HUES6 (cell line): ENCODE data around the gene TRMT2A.

Source experiments
- H3K27ac ChIP-seq: 2 replicates; pipeline ENCODE4 v1.7.0; 2013; ENCODE audit warnings: low read depth, mild to moderate bottlenecking, low read length, inconsistent platforms
- H3K27me3 ChIP-seq: 2 replicates; pipeline ENCODE4 v1.6.1; 2013; ENCODE audit warnings: low read length; ENCODE audit not compliant: control insufficient read depth, insufficient read depth
- H3K36me3 ChIP-seq: 2 replicates; pipeline ENCODE4 v1.6.1; 2013; ENCODE audit warnings: low read length; ENCODE audit not compliant: control insufficient read depth, insufficient read depth
- H3K4me1 ChIP-seq: 2 replicates; pipeline ENCODE4 v1.6.1; 2013; ENCODE audit warnings: low read length; ENCODE audit not compliant: control insufficient read depth, insufficient read depth
- H3K4me3 ChIP-seq: 2 replicates; pipeline ENCODE4 v1.5.1; 2013; ENCODE audit warnings: low read depth, low read length
- H3K9ac ChIP-seq: one replicate; pipeline ENCODE4 v1.6.1; 2013; ENCODE audit warnings: mild to moderate bottlenecking, low read length
- H3K9me3 ChIP-seq: 2 replicates; pipeline ENCODE4 v1.6.1; 2013; ENCODE audit warnings: low read depth, low read length; ENCODE audit not compliant: control insufficient read depth, insufficient read depth

Gene TRMT2A

DNA sequence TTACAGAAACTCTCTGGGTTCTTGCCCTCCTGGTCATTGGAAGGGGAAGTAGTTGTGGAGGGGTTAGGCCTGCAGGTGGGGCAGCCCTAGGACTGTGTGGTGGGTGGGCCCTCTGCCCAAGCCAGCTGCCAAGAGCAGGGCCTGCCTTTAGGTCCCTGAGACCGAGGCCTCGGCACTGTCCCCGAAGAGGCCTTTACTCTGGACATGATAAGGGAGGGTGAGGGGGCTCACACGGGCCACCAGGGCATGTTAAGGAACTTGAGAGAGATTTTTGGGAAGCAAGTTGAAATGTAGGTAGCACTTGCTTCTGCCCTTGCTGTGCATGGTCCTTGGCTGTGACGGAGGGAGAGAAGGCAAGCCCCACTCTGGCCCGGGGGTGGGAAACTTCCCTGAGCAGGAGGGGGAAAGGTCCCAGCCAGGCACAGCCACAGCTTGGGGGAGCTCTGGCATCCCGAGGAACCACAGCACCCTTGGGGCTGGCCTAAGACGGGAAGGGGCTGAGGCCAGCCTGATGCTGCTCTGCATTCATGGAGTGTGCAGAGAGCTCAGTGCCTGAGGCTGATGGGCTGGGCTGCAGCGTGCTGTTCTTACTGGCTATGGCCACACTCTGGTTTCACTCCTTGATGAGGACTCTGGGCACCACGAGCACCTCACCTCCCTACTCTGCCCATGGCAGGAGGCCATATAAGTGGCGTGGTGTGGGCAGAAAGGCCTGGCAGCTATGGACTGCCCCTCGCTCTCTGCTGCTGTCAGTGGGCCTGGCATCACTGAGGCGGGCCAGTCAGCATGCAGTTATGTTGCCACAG is 8.9 kb downstream of the TRMT2A start:
- no peaks in the 10 kb centered on the region for H3K4me1 ChIP-seq
- H3K9me3 ChIP-seq = no peaks in the 10 kb centered on the region
- H3K27ac ChIP-seq = no peak overlapping the region
- no peak overlapping the region for H3K4me3 ChIP-seq
- H3K9ac ChIP-seq = no peak overlapping the region
- H3K36me3 ChIP-seq = peaks cover 97% of the 10 kb centered on the region
- H3K27me3 ChIP-seq = no peaks in the 10 kb centered on the region

DNA sequence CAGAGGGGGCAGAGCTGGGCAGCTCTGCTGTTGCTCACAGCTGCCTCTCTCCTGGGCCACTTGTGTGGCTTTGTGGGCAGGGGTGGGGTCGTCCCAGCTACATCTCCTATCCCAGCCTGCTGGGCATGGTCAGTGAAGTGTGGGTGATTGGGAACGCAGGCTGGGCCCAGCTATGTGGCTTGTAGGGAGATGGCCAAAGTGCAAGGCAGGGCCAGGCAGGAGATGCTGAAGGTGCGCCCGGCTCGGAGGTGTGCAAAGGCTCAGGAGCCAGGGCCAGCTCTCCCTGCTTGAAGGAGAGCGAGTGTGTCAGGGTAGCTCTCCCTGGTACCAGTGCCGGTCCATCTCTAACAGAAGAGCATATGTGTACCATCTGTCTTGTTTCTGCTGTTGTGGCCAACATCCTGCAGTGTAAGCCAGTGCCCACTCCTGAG is 9.5 kb downstream of the TRMT2A start:
- H3K27me3 ChIP-seq = no peaks in the 10 kb centered on the region
- H3K4me3 ChIP-seq = no peak overlapping the region
- no peaks in the 10 kb centered on the region for H3K4me1 ChIP-seq
- H3K9me3 ChIP-seq = no peaks in the 10 kb centered on the region
- H3K36me3 ChIP-seq = peaks cover 97% of the 10 kb centered on the region
- H3K27ac ChIP-seq = no peak overlapping the region
- H3K9ac ChIP-seq = no peak overlapping the region

DNA sequence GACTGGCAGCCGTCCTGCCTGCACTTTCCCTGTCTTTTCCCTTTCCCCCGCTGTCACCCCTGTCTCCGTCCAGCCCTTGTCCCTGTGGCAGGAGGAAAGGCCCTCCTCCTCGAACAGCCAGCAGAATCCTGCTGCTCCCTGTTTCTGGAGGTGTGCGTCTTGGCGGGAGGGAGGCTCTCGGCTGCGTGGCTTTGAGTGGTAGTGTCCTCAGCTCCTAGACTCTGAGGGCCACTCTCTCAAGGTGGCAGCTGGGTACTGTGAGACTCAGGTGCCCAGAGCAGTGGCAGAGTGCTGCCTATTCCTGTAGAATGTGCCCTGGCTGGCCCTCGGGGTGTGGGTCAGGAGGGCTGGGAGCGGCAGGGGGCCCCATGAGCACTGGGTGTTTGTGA is 10.2 kb downstream of the TRMT2A start:
- Histone ChIP-seq H3K36me3 (peaks cover 97% of the 10 kb centered on the region), H3K27ac (no peak overlapping the region), H3K4me1 (no peaks in the 10 kb centered on the region), H3K9me3 (no peaks in the 10 kb centered on the region), H3K27me3 (no peaks in the 10 kb centered on the region), H3K4me3 (no peak overlapping the region), H3K9ac (no peak overlapping the region)

DNA sequence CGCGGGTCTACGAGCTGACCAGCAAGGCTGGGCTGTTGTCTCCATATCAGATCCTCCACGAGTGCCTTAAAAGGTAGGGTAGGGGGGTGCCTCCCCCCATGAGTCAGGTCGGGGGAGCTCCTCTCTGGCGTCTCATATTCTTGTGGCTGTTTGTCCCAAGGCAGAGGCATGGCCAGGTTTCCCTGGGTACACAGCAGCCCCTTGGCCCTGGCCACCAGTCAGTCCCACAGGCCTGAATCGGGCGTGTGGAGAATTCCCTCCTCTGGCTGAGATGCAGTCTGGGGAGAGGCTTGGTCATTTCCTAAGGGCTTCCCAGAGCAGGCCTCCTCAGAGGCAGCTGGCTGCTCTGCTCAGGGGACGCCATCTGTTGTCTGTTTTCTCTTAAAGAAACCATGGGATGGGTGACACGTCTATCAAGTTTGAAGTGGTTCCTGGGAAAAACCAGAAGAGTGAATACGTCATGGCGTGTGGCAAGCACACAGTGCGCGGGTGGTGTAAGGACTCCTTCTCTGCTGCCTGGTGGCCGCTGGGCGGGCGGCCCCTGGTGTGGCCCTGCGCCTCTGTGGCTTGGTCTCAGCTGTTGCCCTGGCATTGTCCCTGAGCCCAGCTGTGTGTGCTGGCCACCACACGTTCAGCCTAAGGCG is 10.7 kb downstream of the TRMT2A start:
- Histone ChIP-seq H3K4me1 (no peaks in the 10 kb centered on the region), H3K27me3 (no peaks in the 10 kb centered on the region), H3K9ac (no peak overlapping the region), H3K27ac (no peak overlapping the region), H3K9me3 (no peaks in the 10 kb centered on the region), H3K4me3 (no peak overlapping the region), H3K36me3 (peaks cover 97% of the 10 kb centered on the region)

DNA sequence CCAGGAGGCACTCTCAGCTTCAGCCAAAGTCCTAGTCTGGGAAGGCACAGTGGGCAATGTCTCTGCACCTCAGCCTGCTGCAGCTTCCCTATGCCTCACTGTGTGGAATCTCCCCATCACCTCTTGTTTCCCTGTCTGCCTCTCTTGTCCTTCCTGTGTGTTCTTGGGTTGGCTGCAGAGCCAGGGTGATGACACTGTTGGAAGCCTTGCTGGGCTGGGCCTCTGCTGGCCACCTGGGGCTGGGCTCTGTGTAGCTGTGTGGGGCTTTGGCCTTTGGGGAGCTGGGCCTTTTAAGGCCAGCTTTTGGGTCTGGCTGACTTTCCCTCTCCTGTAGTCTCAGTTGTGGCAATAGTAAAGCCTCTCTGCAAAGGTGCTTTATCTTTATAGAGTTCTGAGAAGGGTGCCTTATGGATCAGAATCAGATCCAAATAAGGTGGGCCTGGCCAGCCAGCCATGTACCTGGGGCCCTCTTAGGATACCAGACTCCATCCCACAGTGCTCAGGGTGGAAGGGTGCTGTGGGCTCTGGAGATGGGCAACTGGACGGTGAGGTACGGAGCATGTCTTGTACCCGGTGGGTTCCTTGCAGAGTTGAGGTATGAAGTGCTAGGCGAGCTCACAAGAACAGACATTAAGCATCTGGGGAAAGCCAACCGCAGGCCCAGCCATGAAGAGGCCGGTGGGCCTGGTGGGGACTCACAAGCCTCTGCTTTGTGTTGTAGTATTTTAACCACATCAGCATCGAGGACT is 11.4 kb downstream of the TRMT2A start:
- Histone ChIP-seq H3K27me3 (no peaks in the 10 kb centered on the region), H3K36me3 (peaks cover 96% of the 10 kb centered on the region), H3K27ac (no peak overlapping the region), H3K4me1 (0 out of 2 replicates have a peak, but pooled peaks cover under 1% of the 10 kb centered on the region), H3K9ac (no peak overlapping the region), H3K4me3 (no peak overlapping the region), H3K9me3 (no peaks in the 10 kb centered on the region)

DNA sequence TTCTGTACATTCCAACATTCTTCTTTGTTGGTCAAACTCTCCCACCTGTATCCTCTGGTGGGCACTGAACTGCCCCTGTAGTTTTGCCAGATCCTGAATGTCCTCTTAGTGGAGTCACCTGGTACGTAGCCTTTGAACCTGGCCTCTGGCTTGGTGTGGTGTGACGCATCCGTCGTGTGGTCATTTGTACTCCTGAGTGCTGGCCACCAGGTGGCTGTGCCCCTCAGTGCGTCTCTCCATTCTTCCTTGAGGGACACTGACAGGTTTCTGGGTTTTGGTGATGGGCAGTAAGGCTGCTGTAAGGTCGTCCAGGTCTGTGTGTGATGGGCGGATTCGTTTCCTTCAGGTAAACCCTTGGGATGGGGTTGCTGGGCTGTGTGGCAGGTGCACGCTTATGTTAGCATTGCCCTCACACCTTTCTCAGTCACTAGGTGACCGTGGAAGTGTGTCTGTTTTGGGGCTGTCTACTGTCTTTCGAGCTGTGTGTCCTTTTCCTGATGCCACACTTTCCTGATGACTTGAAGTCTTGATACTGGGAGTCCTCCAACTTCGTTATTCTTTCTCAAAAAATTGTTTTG is 14.7 kb downstream of the TRMT2A start:
- no peaks in the 10 kb centered on the region for H3K9me3 ChIP-seq
- H3K4me3 ChIP-seq = no peak overlapping the region
- H3K4me1 ChIP-seq = peaks cover 5% of the 10 kb centered on the region; the same call in 1 of the 2 replicates
- no peak overlapping the region for H3K27ac ChIP-seq
- H3K27me3 ChIP-seq = no peaks in the 10 kb centered on the region
- H3K36me3 ChIP-seq = peaks cover 94% of the 10 kb centered on the region
- H3K9ac ChIP-seq = no peak overlapping the region

DNA sequence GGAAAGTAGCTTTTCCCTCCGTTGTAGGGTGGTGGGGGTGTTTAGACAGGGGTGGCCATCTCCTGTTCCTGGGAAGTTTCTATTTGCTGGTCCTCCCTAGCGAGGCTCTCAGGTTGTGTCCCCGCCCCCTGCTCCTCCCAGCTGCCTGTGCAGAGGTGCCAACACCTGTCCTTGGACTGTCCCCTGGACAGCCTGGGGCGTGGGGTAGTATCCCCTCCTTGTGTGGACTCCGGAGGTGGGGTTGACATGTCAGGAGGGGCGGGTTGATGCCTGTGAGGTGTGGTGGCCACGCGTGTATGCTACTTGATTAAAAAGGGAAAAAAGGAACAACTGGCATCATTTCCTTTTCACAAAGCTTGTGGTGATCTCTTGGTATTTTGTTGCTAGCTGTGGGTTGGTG is 15.4 kb downstream of the TRMT2A start:
- Histone ChIP-seq H3K27me3 (no peaks in the 10 kb centered on the region), H3K4me3 (no peak overlapping the region), H3K36me3 (peaks cover 94% of the 10 kb centered on the region), H3K9me3 (no peaks in the 10 kb centered on the region), H3K9ac (no peak overlapping the region), H3K27ac (no peak overlapping the region), H3K4me1 (peaks cover 5% of the 10 kb centered on the region; the same call in 1 of the 2 replicates)

DNA sequence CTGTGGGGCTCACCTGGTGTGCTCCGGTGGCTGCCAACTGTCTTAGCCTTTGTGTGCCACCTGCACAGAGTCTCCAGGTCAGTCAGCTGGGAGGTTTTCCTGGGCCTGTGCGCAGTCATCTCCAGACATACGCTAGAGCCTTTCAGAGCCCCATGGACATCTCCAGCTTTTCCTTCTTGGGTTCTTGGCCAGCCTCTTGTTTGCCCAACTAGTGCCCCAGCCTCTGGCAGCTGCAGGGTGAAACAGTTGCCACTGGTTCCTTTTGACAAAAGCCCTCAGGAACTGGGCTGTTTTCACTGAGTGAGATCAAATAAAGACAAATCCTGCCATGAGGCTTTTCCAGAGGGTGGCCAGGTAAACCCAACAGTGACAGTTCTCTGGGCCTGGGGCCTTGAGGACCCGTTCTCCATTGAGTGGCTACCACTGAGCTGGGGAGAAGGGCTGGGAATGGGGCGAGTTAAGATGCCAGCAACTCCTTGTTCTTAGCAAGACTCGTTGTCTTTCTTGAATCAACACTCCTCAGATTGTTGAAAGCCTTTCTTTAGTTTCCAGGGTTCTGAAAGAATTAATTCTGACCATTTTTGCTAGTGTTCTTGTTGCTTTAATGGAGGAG is 17.8 kb downstream of the TRMT2A start:
- Histone ChIP-seq H3K36me3 (peaks cover 94% of the 10 kb centered on the region), H3K27ac (no peak overlapping the region), H3K4me3 (no peak overlapping the region), H3K27me3 (no peaks in the 10 kb centered on the region), H3K9me3 (no peaks in the 10 kb centered on the region), H3K9ac (no peak overlapping the region), H3K4me1 (peaks cover 5% of the 10 kb centered on the region; the same call in 1 of the 2 replicates)

DNA sequence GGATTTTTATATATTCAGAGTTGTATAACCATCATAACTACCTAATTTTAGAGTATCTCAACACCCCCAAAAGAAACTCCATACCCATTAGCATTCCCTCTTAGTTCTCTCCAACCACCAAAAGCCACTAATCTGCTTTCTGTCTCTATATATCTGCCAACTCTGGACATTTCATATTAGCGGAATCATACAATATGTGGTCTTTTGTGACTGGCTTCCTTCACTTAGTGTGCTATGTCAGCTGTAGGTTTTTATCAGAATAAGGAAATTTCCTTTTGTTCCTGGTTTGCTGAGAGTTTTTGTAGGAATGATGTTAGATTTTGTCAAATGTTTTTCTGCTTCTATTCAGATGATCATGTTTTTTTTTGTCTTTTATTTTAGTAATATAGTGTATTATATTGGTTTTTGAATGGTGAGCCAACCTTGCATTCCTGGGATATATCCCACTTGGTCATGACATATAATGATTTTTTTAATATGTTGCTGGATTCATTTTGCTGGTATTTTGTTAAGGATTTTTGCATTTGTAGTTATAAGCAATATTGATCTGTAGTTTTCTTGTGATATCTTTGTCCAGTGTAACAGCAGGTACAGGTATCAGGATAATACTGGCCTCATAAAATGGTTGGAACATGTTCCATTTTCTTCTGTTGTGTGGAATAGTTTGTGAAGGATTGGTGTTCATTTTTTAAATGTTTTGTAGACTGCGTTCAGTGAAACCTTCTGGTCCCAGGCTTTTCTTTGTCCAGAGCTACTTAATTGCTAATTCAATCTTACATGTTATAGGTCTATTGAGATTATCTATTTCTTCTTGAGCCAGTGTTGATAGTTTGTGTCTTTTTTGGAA is 20.2 kb downstream of the TRMT2A start:
- Histone ChIP-seq H3K4me3 (no peak overlapping the region), H3K36me3 (peaks cover 95% of the 10 kb centered on the region), H3K4me1 (peaks cover 5% of the 10 kb centered on the region; the same call in 1 of the 2 replicates), H3K27me3 (no peaks in the 10 kb centered on the region), H3K9ac (no peak overlapping the region), H3K27ac (no peak overlapping the region), H3K9me3 (no peaks in the 10 kb centered on the region)

DNA sequence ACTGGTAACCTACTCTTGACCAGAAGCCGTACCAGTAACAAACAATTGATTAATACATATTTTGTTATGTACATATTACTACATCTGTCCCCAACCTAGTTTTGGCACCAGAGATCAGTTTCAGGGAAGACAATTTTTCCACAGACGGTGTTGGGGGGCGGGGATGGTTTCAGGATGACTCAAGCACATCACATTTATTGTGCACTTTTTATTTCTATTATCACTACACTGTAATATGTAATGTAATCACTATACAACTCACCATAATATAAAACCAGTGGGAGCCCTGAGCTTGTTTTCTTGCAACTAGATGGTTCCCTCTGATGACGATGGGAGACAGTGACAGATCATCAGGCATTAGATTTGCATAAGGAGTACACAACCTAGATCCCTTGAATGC is 21.5 kb downstream of the TRMT2A start:
- Histone ChIP-seq H3K27ac (no peak overlapping the region), H3K4me1 (peaks cover 4% of the 10 kb centered on the region; the same call in 1 of the 2 replicates), H3K4me3 (no peak overlapping the region), H3K36me3 (peaks cover 97% of the 10 kb centered on the region), H3K9me3 (no peaks in the 10 kb centered on the region), H3K27me3 (no peaks in the 10 kb centered on the region), H3K9ac (no peak overlapping the region)
